ENCODE results near the gene FTCDNL1.

- no peak for TF ChIP-seq CTCF (conservative IDR thresholded peaks at IDR 0.05; ENCODE audit: low read depth, low read length)
- no peak for TF ChIP-seq EZH2 (IDR thresholded peaks at IDR 0.05; ENCODE audit: low read length, unreplicated experiment)
- no peak for TF ChIP-seq EZH2phosphoT487 (IDR thresholded peaks at IDR 0.05; ENCODE audit: borderline replicate concordance, low read length)
Observed at GRCh38 chr2:199779589-199779988, 71.4 kb downstream of the FTCDNL1 start.

All from PC-3 (cell line).